ENCODE measurements around the gene ZNF496. TPM values are rescaled to one million over a fixed set of nuclear protein-coding genes. Genes with fewer than 3 reads are reported as not detected.

The ZNF496 gene
- polyA plus RNA-seq, 10 donors = 22.7 to 30.9 (median 27.4) TPM

Other genes starting within 250 kb of the ZNF496 start
- 1 to 10 TPM; 4.8 to 9.3 (median 6.5) TPM for gene ZNF669, start 227.5 kb downstream of the ZNF496 start, polyA plus RNA-seq (ENCODE audit: insufficient read length in 10 of 10)
- gene ZNF124, start 159.8 kb downstream of the ZNF496 start, polyA plus RNA-seq (ENCODE audit: insufficient read length in 10 of 10) = 1 to 10 TPM; 3.4 to 9.0 (median 6.3) TPM
- gene VN1R5, start 75.8 kb downstream of the ZNF496 start, polyA plus RNA-seq (ENCODE audit: insufficient read length in 10 of 10) = under 1 TPM in 1 of 10 donors, not detected in 9; 0.16 TPM
- gene NLRP3, start 84.3 kb upstream of the ZNF496 start, polyA plus RNA-seq (ENCODE audit: insufficient read length in 10 of 10) = 1 to 10 TPM in 9 of 10 donors, under 1 TPM in 1; 0.92 to 1.9 (median 1.1) TPM
- gene OR2B11, start 126.2 kb upstream of the ZNF496 start, polyA plus RNA-seq (ENCODE audit: insufficient read length in 10 of 10) = under 1 TPM in 7 of 10 donors, not detected in 3; 0.03 to 0.10 (median 0.05) TPM
- under 1 TPM; 0.04 to 0.33 (median 0.18) TPM for gene OR2C3, start 204.6 kb upstream of the ZNF496 start, polyA plus RNA-seq (ENCODE audit: insufficient read length in 10 of 10)
- gene GCSAML, start 217.3 kb upstream of the ZNF496 start, polyA plus RNA-seq (ENCODE audit: insufficient read length in 10 of 10) = under 1 TPM; 0.08 to 0.36 (median 0.23) TPM

All from muscle of back (tissue), 10 donors.